22Rv1 (cell line): Measurements from ENCODE around the gene CLCN3.

Source experiments
- H3K27ac ChIP-seq: fragments of 450-650 bp; 2 replicates; pipeline ENCODE4 v1.5.1; 2017
- CTCF ChIP-seq: fragments of 450-650 bp; IDR thresholded peaks from 2 replicates; pipeline ENCODE4 v1.5.1; 2017; ENCODE audit warnings: mild to moderate bottlenecking
- ZFX ChIP-seq: fragments of 450-650 bp; IDR thresholded peaks from 2 replicates; pipeline ENCODE4 v1.6.1; 2017; ENCODE audit warnings: antibody characterized with exemption, borderline replicate concordance

The CLCN3 gene

DNA sequence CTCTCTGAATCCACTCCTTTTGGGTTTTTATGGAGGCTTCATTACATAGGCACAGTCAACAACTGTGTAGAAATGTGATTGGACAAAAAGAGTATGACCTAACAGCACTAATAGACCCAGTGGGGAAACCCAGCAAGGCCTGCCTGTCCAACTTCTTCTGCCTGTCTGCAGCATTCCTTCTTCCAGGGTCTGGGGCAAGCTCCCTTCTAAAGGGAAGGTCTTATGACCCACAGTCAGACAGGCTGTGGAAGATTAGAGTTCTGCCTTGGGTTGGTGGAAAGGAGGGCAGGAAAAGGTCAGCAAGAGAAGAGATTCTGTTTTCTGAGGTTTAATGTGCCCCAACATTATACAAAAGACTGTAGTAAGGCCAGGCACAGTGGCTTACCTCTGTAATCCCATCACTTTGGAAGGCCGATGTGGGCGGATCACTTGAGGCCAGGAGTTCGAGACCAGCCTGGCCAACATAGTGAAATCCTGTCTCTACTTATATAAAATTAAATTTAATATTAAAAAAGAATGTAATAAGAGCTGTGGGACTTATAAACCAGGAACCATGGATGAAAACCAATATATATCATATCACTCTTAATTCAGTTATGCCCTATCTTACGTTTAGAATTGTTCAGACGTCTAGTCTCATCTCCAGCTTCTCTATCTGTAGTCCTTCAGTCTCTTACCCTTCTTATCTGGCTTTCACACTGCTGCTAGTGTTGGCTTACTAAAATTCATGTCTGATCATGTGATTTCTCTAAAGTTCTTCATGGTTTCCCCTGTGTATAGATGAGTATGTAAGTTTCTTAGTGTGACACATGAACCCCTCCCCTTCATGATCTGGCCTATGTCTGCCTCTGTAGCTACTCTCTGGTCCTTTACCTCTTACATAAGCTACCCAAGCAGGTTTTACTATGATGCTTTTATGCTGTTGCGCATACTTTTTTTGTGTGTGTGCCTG, 6.2 kb downstream of the CLCN3 start:
- H3K27ac ChIP-seq, result no peak overlapping the region
- TF ChIP-seq CTCF, result no peak
- no peak for TF ChIP-seq ZFX

GRCh38 chr4:169627307-169627706, 6.9 kb downstream of the CLCN3 start:
- TF ChIP-seq CTCF (no peak), ZFX (no peak)
- H3K27ac ChIP-seq, result no peak overlapping the region

GRCh38 chr4:169628579-169628978, 8.2 kb downstream of the CLCN3 start:
- TF ChIP-seq ZFX, result no peak
- no peak for TF ChIP-seq CTCF
- no peak overlapping the region for H3K27ac ChIP-seq

- no peak for TF ChIP-seq CTCF
- TF ChIP-seq ZFX, result no peak
- no peak overlapping the region for H3K27ac ChIP-seq
Observed at GRCh38 chr4:169630069-169630468, 9.7 kb downstream of the CLCN3 start.

- TF ChIP-seq CTCF, result no peak
- no peak for TF ChIP-seq ZFX
- H3K27ac ChIP-seq, result no peak overlapping the region
Observed at GRCh38 chr4:169632896-169633295, 12.5 kb downstream of the CLCN3 start.

DNA sequence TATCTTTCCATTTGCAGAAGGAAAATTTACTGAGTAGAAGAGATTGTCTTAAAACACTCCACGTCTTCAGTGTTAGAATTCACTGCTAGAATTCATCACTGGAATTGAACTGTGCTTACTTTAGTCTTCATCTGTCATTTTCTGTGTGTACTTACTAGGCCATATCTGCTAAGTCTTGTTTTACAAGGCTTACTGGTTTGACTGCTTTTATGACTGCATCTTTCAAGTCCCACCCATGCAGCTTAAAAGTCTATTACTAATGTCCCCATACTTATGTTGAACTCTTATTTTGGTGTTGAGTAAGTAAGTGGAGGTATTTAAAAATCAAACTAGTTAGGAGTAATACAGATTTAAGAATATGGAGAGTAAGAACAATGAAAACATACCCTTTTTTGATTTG, 14.6 kb downstream of the CLCN3 start:
- TF ChIP-seq ZFX, result no peak
- TF ChIP-seq CTCF, result no peak
- H3K27ac ChIP-seq, result peak overlapping the region; percentile 71

DNA sequence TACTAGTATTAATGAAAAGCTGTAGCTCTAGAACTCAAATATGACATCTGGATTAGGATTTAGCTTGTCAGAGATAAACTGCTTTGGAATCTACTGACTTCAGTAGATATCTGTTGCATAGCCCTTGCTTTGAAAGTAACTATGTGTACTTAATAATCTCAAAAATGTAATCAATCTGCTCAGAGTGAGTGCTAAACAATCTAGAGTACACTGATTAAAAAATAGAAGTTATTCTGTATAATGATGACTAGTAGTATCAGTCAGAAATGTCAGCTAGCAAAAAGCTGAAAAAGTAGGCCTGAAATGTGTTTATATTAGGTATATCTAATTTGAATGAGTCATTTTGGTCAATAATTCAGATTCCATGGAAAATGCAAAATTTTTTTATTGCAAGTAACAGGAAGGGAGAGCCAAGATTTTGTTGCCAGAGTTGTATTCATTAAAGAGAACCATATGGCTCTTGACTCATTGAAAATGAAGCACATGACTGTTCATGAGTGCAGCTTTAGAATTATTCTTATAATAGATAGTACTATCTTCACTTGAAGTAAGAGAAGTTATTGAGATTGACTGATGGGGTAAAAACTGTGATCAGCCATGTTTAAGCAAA, 20.0 kb downstream of the CLCN3 start:
- no peak for TF ChIP-seq ZFX
- no peak for TF ChIP-seq CTCF
- no peak overlapping the region for H3K27ac ChIP-seq
